GM23338 (cell line): ENCODE measurements around the gene XRRA1. TPM values are rescaled to one million over a fixed set of nuclear protein-coding genes. Genes with fewer than 3 reads are reported as not detected.
"Not testable (repeated sequence)": the region's sequence is repeated elsewhere in the genome, so short reads cannot be mapped to it uniquely, and the experiment has no call there.

Source experiments
- ATAC-seq: fragments of 200-7000 bp; cut with Tn5 transposase; 3 replicates; pipeline ENCODE4 v1.9.1; 2020
- DNase-seq: peaks from one replicate; pipeline ENCODE4 v3.0.0-alpha.2; 2015; ENCODE audit warnings: low spot score
- H2AFZ ChIP-seq: fragments of 200-600 bp; sonication (generic); 2 replicates; pipeline ENCODE4 v1.8.0; 2016; ENCODE audit warnings: antibody characterized with exemption, mild to moderate bottlenecking, moderate library complexity
- H3F3A ChIP-seq: fragments of 200-600 bp; sonication (generic); replicated peaks from 2 replicates; pipeline ENCODE4 v1.8.0; 2017; ENCODE audit warnings: antibody characterized with exemption, mixed run types, low read depth
- H3K27ac ChIP-seq: fragments of 200-600 bp; sonication (generic); 2 replicates; pipeline ENCODE4 v1.6.1; 2016; ENCODE audit warnings: low read depth
- H3K27me3 ChIP-seq: fragments of 200-600 bp; sonication (generic); 2 replicates; pipeline ENCODE4 v1.8.0; 2016; ENCODE audit warnings: mild to moderate bottlenecking, mixed run types, moderate library complexity; ENCODE audit not compliant: insufficient read depth
- H3K36me3 ChIP-seq: fragments of 200-600 bp; sonication (generic); 2 replicates; pipeline ENCODE4 v1.8.0; 2016; ENCODE audit warnings: mild to moderate bottlenecking; ENCODE audit not compliant: insufficient read depth
- H3K4me1 ChIP-seq: fragments of 200-600 bp; sonication (generic); 2 replicates; pipeline ENCODE4 v1.8.0; 2016; ENCODE audit warnings: mild to moderate bottlenecking, moderate library complexity; ENCODE audit not compliant: insufficient read depth
- H3K4me2 ChIP-seq: fragments of 200-600 bp; sonication (generic); 2 replicates; pipeline ENCODE4 v1.7.1; 2017; ENCODE audit warnings: mixed run types
- H3K4me3 ChIP-seq: fragments of 200-600 bp; sonication (generic); 2 replicates; pipeline ENCODE4 v1.6.1; 2016; ENCODE audit warnings: mixed run types
- H3K79me2 ChIP-seq: fragments of 200-600 bp; sonication (generic); replicated peaks from 2 replicates; pipeline ENCODE4 v1.8.0; 2017; ENCODE audit warnings: mild to moderate bottlenecking; ENCODE audit not compliant: insufficient read depth
- H3K9me2 ChIP-seq: fragments of 200-600 bp; sonication (generic); 2 replicates; pipeline ENCODE4 v1.8.0; 2017; ENCODE audit not compliant: insufficient read depth
- H4K20me1 ChIP-seq: fragments of 200-600 bp; sonication (generic); replicated peaks from 2 replicates; pipeline ENCODE4 v1.8.0; 2017; ENCODE audit warnings: mild to moderate bottlenecking; ENCODE audit not compliant: insufficient read depth
- H3K27ac Mint-ChIP-seq: 2 replicates; pipeline ENCODE4 v1.8.0; 2020; ENCODE audit warnings: inconsistent platforms, mild to moderate bottlenecking, moderate library complexity, mixed read lengths
- H3K27me3 Mint-ChIP-seq: 3 replicates; pipeline ENCODE4 v1.8.0; 2022; ENCODE audit warnings: low read depth, mild to moderate bottlenecking, moderate library complexity, mixed read lengths, inconsistent platforms; ENCODE audit not compliant: insufficient read depth, poor library complexity
- H3K36me3 Mint-ChIP-seq: 3 replicates; pipeline ENCODE4 v1.8.0; 2021; ENCODE audit warnings: low read depth, mild to moderate bottlenecking, inconsistent platforms, moderate library complexity, mixed read lengths
- H3K4me1 Mint-ChIP-seq: 3 replicates; pipeline ENCODE4 v1.8.0; 2020; ENCODE audit warnings: mild to moderate bottlenecking, inconsistent platforms, mixed read lengths
- H3K4me3 Mint-ChIP-seq: 3 replicates; pipeline ENCODE4 v1.8.0; 2021; ENCODE audit warnings: moderate library complexity, mild to moderate bottlenecking, inconsistent platforms, mixed read lengths
- H3K9me3 Mint-ChIP-seq: 3 replicates; pipeline ENCODE4 v1.8.0; 2020; ENCODE audit warnings: moderate library complexity, mild to moderate bottlenecking, inconsistent platforms, mixed read lengths
- EZH2 ChIP-seq: fragments of 200-600 bp; sonication (generic); IDR thresholded peaks from one replicate; pipeline ENCODE4 v1.8.0; 2017; ENCODE audit warnings: antibody characterized with exemption, mild to moderate bottlenecking, low read depth; ENCODE audit not compliant: unreplicated experiment
- EZH2phosphoT487 ChIP-seq: fragments of 200-600 bp; sonication (generic); IDR thresholded peaks from one replicate; pipeline ENCODE4 v1.8.1; 2018; ENCODE audit warnings: antibody characterized with exemption; ENCODE audit not compliant: unreplicated experiment
- JUNB ChIP-seq: IDR thresholded peaks from one replicate; pipeline ENCODE4 v1.6.1; 2016; ENCODE audit warnings: antibody characterized with exemption; ENCODE audit not compliant: unreplicated experiment
- NANOG ChIP-seq: IDR thresholded peaks from 2 replicates; pipeline ENCODE4 v1.6.1; 2016; ENCODE audit warnings: antibody characterized with exemption, borderline replicate concordance
- POLR2AphosphoS5 ChIP-seq: IDR thresholded peaks from 2 replicates; pipeline ENCODE4 v1.6.1; 2016; ENCODE audit warnings: antibody characterized with exemption, low read depth
- STAT1 ChIP-seq: IDR thresholded peaks from one replicate; pipeline ENCODE4 v1.6.1; 2016; ENCODE audit warnings: antibody characterized with exemption; ENCODE audit not compliant: unreplicated experiment
- polyA plus RNA-seq: library from polyadenylated mRNA; unstranded; fragments of >200 nt; fragmentation: Nextera tagmentation; extraction: Ambion mirVana; gene quantifications from 2 replicates; pipeline ENCODE4 v1.2.1, GENCODE V29; 2016
- total RNA-seq: library from RNA; depleted of rRNA; stranded (reverse); fragments of >200 nt; shearing (Covaris generic); gene quantifications from 2 replicates; pipeline ENCODE4 v1.2.3, GENCODE V29; 2014
- TF ChIP-seq, protein P1 (sequence below), 2 experiments: fragments of 200-600 bp in 1 of 2; sonication (generic) in 1 of 2; conservative IDR thresholded peaks; 2 replicates each; pipeline versions ENCODE4 v1.5.1 to v1.6.1; 2016 to 2017; ENCODE audit warnings: antibody characterized with exemption in 2 of 2, low read depth in 2 of 2, mild to moderate bottlenecking in 2 of 2, moderate library complexity in 1 of 2
- TF ChIP-seq, protein P2 (sequence below): IDR thresholded peaks from one replicate; pipeline ENCODE4 v1.6.1; 2018; ENCODE audit warnings: antibody characterized with exemption; ENCODE audit not compliant: unreplicated experiment
- TF ChIP-seq, protein P3 (sequence below): IDR thresholded peaks from 2 replicates; pipeline ENCODE4 v1.6.1; 2016; ENCODE audit warnings: antibody characterized with exemption

XRRA1 gene
- total and polyA plus RNA-seq, 2 experiments from 2014 or later, result 4.9 to 5.4 TPM

DNA sequence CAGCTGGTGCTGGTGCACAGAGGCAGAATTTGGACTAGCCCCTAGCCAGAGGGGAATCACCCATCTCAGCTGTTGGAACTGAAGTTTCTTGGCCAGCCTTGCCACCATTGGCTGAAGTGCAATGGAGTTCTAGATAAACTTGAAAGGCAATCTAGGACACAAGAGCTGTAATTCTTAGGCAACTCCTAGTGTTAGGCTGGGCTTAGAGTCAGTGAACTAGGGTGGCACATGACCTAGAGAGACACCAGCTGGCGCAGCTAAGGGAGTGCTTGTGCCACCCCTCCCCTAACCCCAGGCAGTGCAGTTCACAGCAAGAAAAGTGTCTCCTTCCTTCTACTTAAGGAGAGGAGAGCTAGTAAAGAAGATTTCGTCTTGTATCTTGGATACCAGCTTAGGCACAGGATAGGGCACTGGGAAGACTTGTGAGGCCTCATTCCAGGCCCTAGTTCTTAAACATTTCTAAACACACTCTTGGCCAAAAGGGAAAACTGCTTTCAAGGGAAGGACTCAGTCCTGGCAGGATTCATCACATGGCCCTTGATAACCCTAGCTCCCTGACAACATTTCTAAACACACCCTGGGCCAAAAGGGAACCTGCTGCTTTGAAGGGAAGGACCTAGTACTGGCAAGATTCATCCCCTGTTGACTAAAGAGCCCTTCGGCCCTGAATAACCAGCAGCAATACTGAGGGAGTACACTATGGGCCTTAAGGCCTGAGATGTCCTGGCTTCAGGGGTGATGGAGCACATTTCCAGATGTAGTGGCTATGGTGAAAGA, 53.4 kb downstream of the XRRA1 start:
- Mint-ChIP-seq H3K27me3 (peaks cover 5% of the 10 kb centered on the region), H3K36me3 (peaks cover 57% of the 10 kb centered on the region), H3K4me3 (no peak overlapping the region), H3K9me3 (peaks cover 80% of the 10 kb centered on the region), H3K4me1 (no peaks in the 10 kb centered on the region), H3K27ac (no peak overlapping the region)
- H3K4me2 ChIP-seq, result no peak overlapping the region
- no peaks in the 10 kb centered on the region for H3K27me3 ChIP-seq
- TF ChIP-seq, protein P1, sequence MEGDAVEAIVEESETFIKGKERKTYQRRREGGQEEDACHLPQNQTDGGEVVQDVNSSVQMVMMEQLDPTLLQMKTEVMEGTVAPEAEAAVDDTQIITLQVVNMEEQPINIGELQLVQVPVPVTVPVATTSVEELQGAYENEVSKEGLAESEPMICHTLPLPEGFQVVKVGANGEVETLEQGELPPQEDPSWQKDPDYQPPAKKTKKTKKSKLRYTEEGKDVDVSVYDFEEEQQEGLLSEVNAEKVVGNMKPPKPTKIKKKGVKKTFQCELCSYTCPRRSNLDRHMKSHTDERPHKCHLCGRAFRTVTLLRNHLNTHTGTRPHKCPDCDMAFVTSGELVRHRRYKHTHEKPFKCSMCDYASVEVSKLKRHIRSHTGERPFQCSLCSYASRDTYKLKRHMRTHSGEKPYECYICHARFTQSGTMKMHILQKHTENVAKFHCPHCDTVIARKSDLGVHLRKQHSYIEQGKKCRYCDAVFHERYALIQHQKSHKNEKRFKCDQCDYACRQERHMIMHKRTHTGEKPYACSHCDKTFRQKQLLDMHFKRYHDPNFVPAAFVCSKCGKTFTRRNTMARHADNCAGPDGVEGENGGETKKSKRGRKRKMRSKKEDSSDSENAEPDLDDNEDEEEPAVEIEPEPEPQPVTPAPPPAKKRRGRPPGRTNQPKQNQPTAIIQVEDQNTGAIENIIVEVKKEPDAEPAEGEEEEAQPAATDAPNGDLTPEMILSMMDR (conservative IDR thresholded peaks at IDR 0.05; ENCODE audit: low read depth in 2 of 2), result no peak
- no peak for TF ChIP-seq STAT1
- TF ChIP-seq NANOG, result no peak
- TF ChIP-seq, protein P2, sequence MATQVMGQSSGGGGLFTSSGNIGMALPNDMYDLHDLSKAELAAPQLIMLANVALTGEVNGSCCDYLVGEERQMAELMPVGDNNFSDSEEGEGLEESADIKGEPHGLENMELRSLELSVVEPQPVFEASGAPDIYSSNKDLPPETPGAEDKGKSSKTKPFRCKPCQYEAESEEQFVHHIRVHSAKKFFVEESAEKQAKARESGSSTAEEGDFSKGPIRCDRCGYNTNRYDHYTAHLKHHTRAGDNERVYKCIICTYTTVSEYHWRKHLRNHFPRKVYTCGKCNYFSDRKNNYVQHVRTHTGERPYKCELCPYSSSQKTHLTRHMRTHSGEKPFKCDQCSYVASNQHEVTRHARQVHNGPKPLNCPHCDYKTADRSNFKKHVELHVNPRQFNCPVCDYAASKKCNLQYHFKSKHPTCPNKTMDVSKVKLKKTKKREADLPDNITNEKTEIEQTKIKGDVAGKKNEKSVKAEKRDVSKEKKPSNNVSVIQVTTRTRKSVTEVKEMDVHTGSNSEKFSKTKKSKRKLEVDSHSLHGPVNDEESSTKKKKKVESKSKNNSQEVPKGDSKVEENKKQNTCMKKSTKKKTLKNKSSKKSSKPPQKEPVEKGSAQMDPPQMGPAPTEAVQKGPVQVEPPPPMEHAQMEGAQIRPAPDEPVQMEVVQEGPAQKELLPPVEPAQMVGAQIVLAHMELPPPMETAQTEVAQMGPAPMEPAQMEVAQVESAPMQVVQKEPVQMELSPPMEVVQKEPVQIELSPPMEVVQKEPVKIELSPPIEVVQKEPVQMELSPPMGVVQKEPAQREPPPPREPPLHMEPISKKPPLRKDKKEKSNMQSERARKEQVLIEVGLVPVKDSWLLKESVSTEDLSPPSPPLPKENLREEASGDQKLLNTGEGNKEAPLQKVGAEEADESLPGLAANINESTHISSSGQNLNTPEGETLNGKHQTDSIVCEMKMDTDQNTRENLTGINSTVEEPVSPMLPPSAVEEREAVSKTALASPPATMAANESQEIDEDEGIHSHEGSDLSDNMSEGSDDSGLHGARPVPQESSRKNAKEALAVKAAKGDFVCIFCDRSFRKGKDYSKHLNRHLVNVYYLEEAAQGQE, result no peak
- no peak for TF ChIP-seq EZH2
- no peak for TF ChIP-seq EZH2phosphoT487
- TF ChIP-seq, protein P3, sequence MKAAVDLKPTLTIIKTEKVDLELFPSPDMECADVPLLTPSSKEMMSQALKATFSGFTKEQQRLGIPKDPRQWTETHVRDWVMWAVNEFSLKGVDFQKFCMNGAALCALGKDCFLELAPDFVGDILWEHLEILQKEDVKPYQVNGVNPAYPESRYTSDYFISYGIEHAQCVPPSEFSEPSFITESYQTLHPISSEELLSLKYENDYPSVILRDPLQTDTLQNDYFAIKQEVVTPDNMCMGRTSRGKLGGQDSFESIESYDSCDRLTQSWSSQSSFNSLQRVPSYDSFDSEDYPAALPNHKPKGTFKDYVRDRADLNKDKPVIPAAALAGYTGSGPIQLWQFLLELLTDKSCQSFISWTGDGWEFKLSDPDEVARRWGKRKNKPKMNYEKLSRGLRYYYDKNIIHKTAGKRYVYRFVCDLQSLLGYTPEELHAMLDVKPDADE, result no peak
- TF ChIP-seq JUNB, result no peak
- TF ChIP-seq POLR2AphosphoS5, result no peak
- H3K4me3 ChIP-seq, result no peak overlapping the region
- no peaks in the 10 kb centered on the region; the same call in 1 of the 2 replicates for H3K9me2 ChIP-seq
- H3F3A ChIP-seq, result no peaks in the 10 kb centered on the region
- no peaks in the 10 kb centered on the region for H3K4me1 ChIP-seq
- ATAC-seq (no peak), DNase-seq (no peak)
- no peaks in the 10 kb centered on the region for H4K20me1 ChIP-seq
- peaks cover 3% of the 10 kb centered on the region; the same call in 1 of the 2 replicates for H3K36me3 ChIP-seq
- no peaks in the 10 kb centered on the region for H3K79me2 ChIP-seq
- no peak overlapping the region for H2AFZ ChIP-seq
- H3K27ac ChIP-seq, result no peak overlapping the region

DNA sequence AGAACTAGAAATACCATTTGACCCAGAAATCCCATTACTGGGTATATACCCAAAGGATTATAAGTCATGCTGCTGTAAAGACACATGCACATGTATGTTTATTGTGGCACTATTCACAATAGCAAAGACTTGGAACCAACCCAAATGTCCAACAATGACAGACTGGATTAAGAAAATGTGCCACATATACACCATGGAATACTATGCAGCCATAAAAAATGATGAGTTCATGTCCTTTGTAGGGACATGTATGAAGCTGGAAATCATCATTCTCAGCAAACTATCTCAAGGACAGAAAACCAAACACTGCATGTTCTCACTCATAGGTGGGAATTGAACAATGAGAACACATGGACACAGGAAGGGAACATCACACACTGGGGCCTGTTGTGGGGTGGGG, 55.9 kb downstream of the XRRA1 start:
- H3K27me3 Mint-ChIP-seq, H3K9me2 ChIP-seq, H3K36me3 ChIP-seq, H3K4me3 ChIP-seq, H3K27ac Mint-ChIP-seq, DNase-seq, H3K4me2 ChIP-seq, H2AFZ ChIP-seq, H3K79me2 ChIP-seq, H3K4me1 ChIP-seq, H3K27me3 ChIP-seq, H3K27ac ChIP-seq, H3K4me1 Mint-ChIP-seq, ATAC-seq, H3F3A ChIP-seq, H3K4me3 Mint-ChIP-seq, H4K20me1 ChIP-seq: not testable (repeated sequence)
- peaks cover 65% of the 10 kb centered on the region for H3K36me3 Mint-ChIP-seq
- H3K9me3 Mint-ChIP-seq, result peaks cover 88% of the 10 kb centered on the region
